Endothelial cell of umbilical vein (primary cell): ENCODE results near the gene RAB4A. TPM values are rescaled to one million over a fixed set of nuclear protein-coding genes. Genes with fewer than 3 reads are reported as not detected.

Source experiments
- BruUV-seq: library from RNA; stranded (reverse); fragments of 400-500 nt; replicated peaks from 2 replicates; lab custom pipeline; 2021; lab: Mats Ljungman, UMichigan
- CTCF ChIA-PET: fragments of 300-600, 350-600 bp; sonication (Branson Sonifier 250); formaldehyde crosslinking; loops from one replicate; lab custom pipeline; 2021; ENCODE audit warnings: antibody characterized with exemption, inconsistent platforms; lab: Charles Lee
- POLR2A ChIA-PET: fragments of 300-600, 350-600 bp; sonication (Branson Sonifier 250); formaldehyde crosslinking; loops from one replicate; lab custom pipeline; 2021; ENCODE audit warnings: antibody characterized with exemption, inconsistent platforms; lab: Charles Lee
- DNase-seq: peaks from one replicate; pipeline ENCODE4 v3.0.0-alpha.2; 2011; ENCODE audit warnings: low read depth, low spot score
- FAIRE-seq: peaks from 2 replicates; lab custom pipeline; 2011; peaks lifted over from hg19 to GRCh38; lab: Jason Lieb, UNC
- H2AFZ ChIP-seq: 2 replicates; pipeline ENCODE4 v1.6.0; 2012; ENCODE audit warnings: low read depth, low read length, control low read depth, inconsistent platforms
- H3K27ac ChIP-seq: 2 replicates; pipeline ENCODE4 v1.5.1; 2011; ENCODE audit warnings: low read depth, mild to moderate bottlenecking, control low read depth, low read length, moderate library complexity; ENCODE audit not compliant: insufficient read depth
- H3K27me3 ChIP-seq, 2 experiments: 2 replicates each; pipeline versions ENCODE4 v1.6.0 to v1.6.1; 2011; ENCODE audit warnings: low read length in 2 of 2, mixed read lengths in 1 of 2; ENCODE audit not compliant: control insufficient read depth in 2 of 2, insufficient read depth in 2 of 2
- H3K36me3 ChIP-seq, 2 experiments: 2 replicates in 1 of 2; 3 replicates in 1 of 2; pipeline ENCODE4 v1.5.1; 2011; ENCODE audit warnings: low read length in 2 of 2, mild to moderate bottlenecking in 1 of 2, moderate library complexity in 1 of 2; ENCODE audit not compliant: control insufficient read depth in 2 of 2, insufficient read depth in 2 of 2; ENCODE audit errors: extremely low read depth in 1 of 2
- H3K4me1 ChIP-seq: 3 replicates; pipeline ENCODE4 v1.5.1; 2011; ENCODE audit warnings: mild to moderate bottlenecking, low read length; ENCODE audit not compliant: control insufficient read depth, insufficient read depth; ENCODE audit errors: extremely low read depth
- H3K4me2 ChIP-seq: 2 replicates; pipeline ENCODE4 v1.6.1; 2011; ENCODE audit warnings: low read length, control low read depth, mixed read lengths; ENCODE audit not compliant: insufficient read depth
- H3K4me3 ChIP-seq, 3 experiments: fragments of 200-600 bp in 1 of 3; sonication (generic), shearing (Covaris generic) in 1 of 3; replicated peaks in 1 of 3; 2 replicates each; pipeline ENCODE4 v1.5.1; 2011 to 2016; ENCODE audit warnings: control low read depth in 3 of 3, low read length in 3 of 3, mild to moderate bottlenecking in 2 of 3, inconsistent platforms in 1 of 3, low read depth in 1 of 3, moderate library complexity in 1 of 3; ENCODE audit not compliant: insufficient read depth in 1 of 3
- H3K79me2 ChIP-seq: 2 replicates; pipeline ENCODE4 v1.6.0; 2012; ENCODE audit warnings: low read length, inconsistent platforms; ENCODE audit not compliant: control insufficient read depth, insufficient read depth
- H3K9ac ChIP-seq: replicated peaks from 2 replicates; pipeline ENCODE3; 2011; ENCODE audit warnings: low read length, control low read depth; ENCODE audit not compliant: insufficient read depth; ENCODE audit errors: extremely low read depth
- H3K9me1 ChIP-seq: replicated peaks from 3 replicates; pipeline ENCODE4 v1.6.0; 2011; ENCODE audit warnings: mild to moderate bottlenecking, low read length; ENCODE audit not compliant: control insufficient read depth, insufficient read depth; ENCODE audit errors: extremely low read depth
- H3K9me3 ChIP-seq: replicated peaks from 2 replicates; pipeline ENCODE4 v1.5.1; 2012; ENCODE audit warnings: low read length, inconsistent platforms; ENCODE audit not compliant: control insufficient read depth, insufficient read depth
- H4K20me1 ChIP-seq: replicated peaks from 2 replicates; pipeline ENCODE3; 2011; ENCODE audit warnings: mild to moderate bottlenecking, low read length; ENCODE audit not compliant: control insufficient read depth, insufficient read depth; ENCODE audit errors: extremely low read depth
- EZH2 ChIP-seq: IDR thresholded peaks from 2 replicates; pipeline ENCODE4 v1.6.1; 2012; ENCODE audit warnings: borderline replicate concordance, low read depth, mild to moderate bottlenecking, moderate library complexity, low read length, inconsistent platforms; ENCODE audit not compliant: severe bottlenecking
- FOS ChIP-seq: IDR thresholded peaks from 2 replicates; pipeline ENCODE4 v1.6.1; 2011; ENCODE audit warnings: mild to moderate bottlenecking, low read length, moderate library complexity, borderline replicate concordance; ENCODE audit not compliant: insufficient read depth
- GATA2 ChIP-seq: IDR thresholded peaks from 2 replicates; pipeline ENCODE4 v1.7.0; 2011; ENCODE audit warnings: low read depth, mild to moderate bottlenecking, moderate library complexity, mixed read lengths, low read length; ENCODE audit not compliant: insufficient read length, insufficient read depth
- JUN ChIP-seq: IDR thresholded peaks from 2 replicates; pipeline ENCODE4 v1.6.1; 2011; ENCODE audit warnings: borderline replicate concordance, low read depth; ENCODE audit not compliant: insufficient read length, insufficient read depth
- MYC ChIP-seq: IDR thresholded peaks from one replicate; pipeline ENCODE4 v1.6.1; 2011; ENCODE audit warnings: mild to moderate bottlenecking, low read depth, low read length
- POLR2A ChIP-seq: IDR thresholded peaks from 2 replicates; pipeline ENCODE4 v1.6.1; 2012; ENCODE audit warnings: low read depth, mild to moderate bottlenecking, control low read depth, low read length
- POLR2AphosphoS5 ChIP-seq: IDR thresholded peaks from 2 replicates; pipeline ENCODE4 v1.6.1; 2012; ENCODE audit warnings: low read depth, mild to moderate bottlenecking, control low read depth, low read length, moderate library complexity; ENCODE audit not compliant: insufficient read depth
- dilution Hi-C: fragments of 300-500 bp; cut with MboI; formaldehyde crosslinking; loops from one replicate; pipeline ENCODE4 v1.15.0; 2019; ENCODE audit warnings: low sequenced_read_pairs; ENCODE audit not compliant: extremely low pct_ligation_motif_present
- intact Hi-C: fragments of 100-400 bp; cut with micrococcal nuclease; formaldehyde crosslinking; loops from one replicate; pipeline ENCODE4 v1.10.0; 2022
- polyA plus RNA-seq, 4 experiments: library from polyadenylated mRNA; depleted of rRNA in 3 of 4; stranded (reverse) in 3 of 4; unstranded in 1 of 4; fragments of >200 nt; gene quantifications; 2 replicates each; pipeline versions ENCODE4 v1.2.1 to v1.2.3, GENCODE V29; 2011 to 2012; ENCODE audit warnings: missing spikeins in 1 of 4
- total RNA-seq: library from RNA; stranded (reverse); gene quantifications from 2 replicates; pipeline ENCODE4 v1.2.3, GENCODE V29; 2021
- TF ChIP-seq, protein P1 (sequence below): IDR thresholded peaks from 2 replicates; pipeline ENCODE4 v1.6.1; 2011; ENCODE audit not compliant: insufficient read depth, insufficient read length
- TF ChIP-seq, protein P2 (sequence below), 2 donors: IDR thresholded peaks; 1 replicate in 1 of 2; 2 replicates in 1 of 2; pipeline ENCODE4 v1.5.1; 2011; ENCODE audit warnings: low read length in 2 of 2, mild to moderate bottlenecking in 2 of 2, moderate library complexity in 2 of 2, control low read depth in 1 of 2, inconsistent platforms in 1 of 2, low read depth in 1 of 2; ENCODE audit not compliant: insufficient read depth in 1 of 2; ENCODE audit errors: extremely low read depth in 1 of 2

The RAB4A gene
- total and polyA plus RNA-seq, 2 donors (not counting 3 experiments of a cell fraction or from before 2014, with no cell fraction given), result 14.8 to 52.9 TPM

DNA sequence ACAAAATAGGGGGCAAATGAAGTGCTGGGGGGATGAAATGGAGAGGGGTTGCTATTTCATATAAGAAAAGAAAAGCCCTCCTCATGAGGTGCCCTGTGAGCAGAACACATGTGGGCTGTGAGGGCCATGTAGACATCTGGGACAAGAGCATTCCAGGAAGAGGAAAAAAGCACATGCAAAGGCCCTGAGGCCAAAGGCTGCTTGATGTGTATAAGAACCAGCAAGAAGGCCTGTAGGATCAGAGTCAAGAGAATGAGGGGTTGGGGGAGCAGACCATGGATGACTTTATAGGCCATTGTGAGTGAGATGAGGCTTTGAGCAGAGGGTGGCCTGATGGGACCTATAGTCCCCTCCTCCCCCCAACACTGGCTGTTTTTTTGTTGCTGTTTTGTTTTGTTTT is 7.7 kb upstream of the RAB4A start:
- dilution Hi-C loops, result no loop called here
- BruUV-seq, result no TSS peak
- TF ChIP-seq GATA2 (no peak), POLR2A (no peak), POLR2AphosphoS5 (no peak), FOS (no peak)
- TF ChIP-seq, protein P1, sequence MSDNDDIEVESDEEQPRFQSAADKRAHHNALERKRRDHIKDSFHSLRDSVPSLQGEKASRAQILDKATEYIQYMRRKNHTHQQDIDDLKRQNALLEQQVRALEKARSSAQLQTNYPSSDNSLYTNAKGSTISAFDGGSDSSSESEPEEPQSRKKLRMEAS, result no peak
- TF ChIP-seq, protein P2, sequence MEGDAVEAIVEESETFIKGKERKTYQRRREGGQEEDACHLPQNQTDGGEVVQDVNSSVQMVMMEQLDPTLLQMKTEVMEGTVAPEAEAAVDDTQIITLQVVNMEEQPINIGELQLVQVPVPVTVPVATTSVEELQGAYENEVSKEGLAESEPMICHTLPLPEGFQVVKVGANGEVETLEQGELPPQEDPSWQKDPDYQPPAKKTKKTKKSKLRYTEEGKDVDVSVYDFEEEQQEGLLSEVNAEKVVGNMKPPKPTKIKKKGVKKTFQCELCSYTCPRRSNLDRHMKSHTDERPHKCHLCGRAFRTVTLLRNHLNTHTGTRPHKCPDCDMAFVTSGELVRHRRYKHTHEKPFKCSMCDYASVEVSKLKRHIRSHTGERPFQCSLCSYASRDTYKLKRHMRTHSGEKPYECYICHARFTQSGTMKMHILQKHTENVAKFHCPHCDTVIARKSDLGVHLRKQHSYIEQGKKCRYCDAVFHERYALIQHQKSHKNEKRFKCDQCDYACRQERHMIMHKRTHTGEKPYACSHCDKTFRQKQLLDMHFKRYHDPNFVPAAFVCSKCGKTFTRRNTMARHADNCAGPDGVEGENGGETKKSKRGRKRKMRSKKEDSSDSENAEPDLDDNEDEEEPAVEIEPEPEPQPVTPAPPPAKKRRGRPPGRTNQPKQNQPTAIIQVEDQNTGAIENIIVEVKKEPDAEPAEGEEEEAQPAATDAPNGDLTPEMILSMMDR (IDR thresholded peaks at IDR 0.05; ENCODE audit: extremely low read depth in 1 of 2, insufficient read depth in 1 of 2, low read depth in 1 of 2, low read length in 2 of 2), result no peak

DNA sequence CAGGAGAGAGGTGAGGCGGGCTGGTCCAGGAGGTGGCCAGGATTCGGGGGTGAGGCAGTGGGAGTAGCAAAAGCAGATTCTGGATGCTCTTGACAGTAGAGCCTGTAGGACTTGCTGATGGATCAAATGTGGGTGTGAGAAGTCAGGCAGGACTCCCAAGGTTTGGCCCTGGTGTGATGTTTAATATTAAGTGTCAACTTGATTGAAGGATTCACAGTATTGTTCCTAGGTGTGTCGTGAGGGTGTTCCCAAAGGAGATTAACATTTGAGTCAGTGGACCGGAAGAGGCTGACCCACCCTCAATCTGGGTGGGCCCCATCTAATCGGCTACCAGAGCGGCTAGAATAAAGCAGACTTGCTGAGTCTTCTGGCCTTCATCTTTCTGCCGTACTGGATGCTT is 6.8 kb upstream of the RAB4A start:
- intact Hi-C loops, result no loop called here
- no peak overlapping the region for H3K4me2 ChIP-seq
- H2AFZ ChIP-seq, result no peak overlapping the region
- H3K9me3 ChIP-seq, result no peaks in the 10 kb centered on the region
- no peaks in the 10 kb centered on the region for H4K20me1 ChIP-seq
- H3K36me3 ChIP-seq, result no peaks in the 10 kb centered on the region
- ChIA-PET CTCF (no interaction called here), POLR2A (no interaction called here)
- DNase-seq, result no peak
- BruUV-seq, result no TSS peak
- TF ChIP-seq EZH2 (no peak), POLR2A (no peak), POLR2AphosphoS5 (no peak), FOS (no peak), GATA2 (no peak), MYC (no peak), JUN (no peak)
- TF ChIP-seq, protein P2 (IDR thresholded peaks at IDR 0.05; ENCODE audit: extremely low read depth in 1 of 2, insufficient read depth in 1 of 2, low read depth in 1 of 2, low read length in 2 of 2), result no peak
- TF ChIP-seq, protein P1, result no peak
- no peak for FAIRE-seq
- dilution Hi-C loops, result no loop called here
- H3K79me2 ChIP-seq, result no peaks in the 10 kb centered on the region
- H3K27ac ChIP-seq, result no peak overlapping the region
- no peaks in the 10 kb centered on the region for H3K9me1 ChIP-seq
- H3K4me1 ChIP-seq, result no peaks in the 10 kb centered on the region
- no peak overlapping the region for H3K4me3 ChIP-seq
- H3K27me3 ChIP-seq, result no peaks in the 10 kb centered on the region
- H3K9ac ChIP-seq, result no peak overlapping the region

More for the DNA sequence above, 7.7 kb upstream of the RAB4A start:
- H3K4me2 ChIP-seq, result no peak overlapping the region
- H3K9ac ChIP-seq, result no peak overlapping the region
- ChIA-PET POLR2A (no interaction called here), CTCF (interaction anchor here (10.6 kb wide), 1 partner anchor 220 kb away, joined by 295 read pairs; no protein-coding TSS in a partner anchor)
- no peak for DNase-seq
- H3K27ac ChIP-seq, result no peak overlapping the region
- H4K20me1 ChIP-seq, result no peaks in the 10 kb centered on the region
- H3K36me3 ChIP-seq, result no peaks in the 10 kb centered on the region
- H3K27me3 ChIP-seq, result no peaks in the 10 kb centered on the region
- peaks cover 3% of the 10 kb centered on the region for H3K4me1 ChIP-seq
- no peaks in the 10 kb centered on the region for H3K9me1 ChIP-seq
- FAIRE-seq, result no peak
- no peak overlapping the region for H2AFZ ChIP-seq
- H3K79me2 ChIP-seq, result no peaks in the 10 kb centered on the region
- H3K4me3 ChIP-seq, result no peak overlapping the region
- intact Hi-C loops, result no loop called here
- no peaks in the 10 kb centered on the region for H3K9me3 ChIP-seq
